Ectodermal cell (in vitro differentiated cells): Measurements from ENCODE around the gene DHRS1.

Experiments used
- H3K27ac ChIP-seq: 2 replicates; pipeline ENCODE4 v1.7.0; 2013; ENCODE audit warnings: mild to moderate bottlenecking, low read depth, low read length; ENCODE audit not compliant: insufficient read depth, poor library complexity, severe bottlenecking
- H3K27me3 ChIP-seq: 2 replicates; pipeline ENCODE4 v1.7.0; 2013; ENCODE audit warnings: mild to moderate bottlenecking, low read length; ENCODE audit not compliant: insufficient read depth, control insufficient read depth, poor library complexity, severe bottlenecking
- H3K36me3 ChIP-seq: one replicate; pipeline ENCODE4 v1.7.0; 2013; ENCODE audit warnings: low read length; ENCODE audit not compliant: control insufficient read depth, insufficient read depth
- H3K4me1 ChIP-seq: one replicate; pipeline ENCODE4 v1.7.0; 2013; ENCODE audit warnings: low read length; ENCODE audit not compliant: control insufficient read depth, insufficient read depth
- H3K4me3 ChIP-seq: 2 replicates; pipeline ENCODE4 v1.7.0; 2013; ENCODE audit warnings: low read depth, low read length, control low read depth; ENCODE audit not compliant: insufficient read depth
- H3K9me3 ChIP-seq: 2 replicates; pipeline ENCODE4 v1.7.0; 2013; ENCODE audit warnings: mild to moderate bottlenecking, low read length, moderate library complexity; ENCODE audit not compliant: control insufficient read depth
- WGBS, 2 experiments: methylation state at CpG; one replicate each; pipeline ENCODE4 v1.1.7; 2013; ENCODE audit warnings: missing lambda C conversion rate in 2 of 2; 5-methylcytosine and 5-hydroxymethylcytosine counted together

DHRS1 gene

GRCh38 chr14:24315243-24315806, 15.7 kb upstream of the DHRS1 start:
- Histone ChIP-seq H3K27ac (no peak overlapping the region), H3K36me3 (no peaks in the 10 kb centered on the region), H3K27me3 (peaks cover 11% of the 10 kb centered on the region), H3K4me3 (no peak overlapping the region), H3K9me3 (no peaks in the 10 kb centered on the region), H3K4me1 (no peaks in the 10 kb centered on the region)
- WGBS, 2 experiments = 90 to 92% methylated on average over 10 of the region's 10 CpGs

- Histone ChIP-seq H3K27ac (no peak overlapping the region), H3K36me3 (no peaks in the 10 kb centered on the region), H3K27me3 (peaks cover 10% of the 10 kb centered on the region), H3K4me3 (no peak overlapping the region), H3K9me3 (no peaks in the 10 kb centered on the region), H3K4me1 (no peaks in the 10 kb centered on the region)
- 90 to 93% methylated on average over 5 of the region's 5 CpGs for WGBS, 2 experiments
Measured at GRCh38 chr14:24314377-24315193, 15.0 kb upstream of the DHRS1 start.

- no peak overlapping the region for H3K4me3 ChIP-seq
- no peak overlapping the region for H3K27ac ChIP-seq
- H3K9me3 ChIP-seq = no peaks in the 10 kb centered on the region
- no peaks in the 10 kb centered on the region for H3K36me3 ChIP-seq
- peaks cover 5% of the 10 kb centered on the region for H3K27me3 ChIP-seq
- H3K4me1 ChIP-seq = no peaks in the 10 kb centered on the region
- 90 to 93% methylated on average over 2 of the region's 2 CpGs for WGBS, 2 experiments
Measured at GRCh38 chr14:24313913-24314312, 14.3 kb upstream of the DHRS1 start.

GRCh38 chr14:24312736-24313507, 13.3 kb upstream of the DHRS1 start:
- no peaks in the 10 kb centered on the region for H3K27me3 ChIP-seq
- 91 to 93% methylated on average over 9 of the region's 9 CpGs for WGBS, 2 experiments
- no peak overlapping the region for H3K27ac ChIP-seq
- H3K4me3 ChIP-seq = no peak overlapping the region
- no peaks in the 10 kb centered on the region for H3K4me1 ChIP-seq
- H3K9me3 ChIP-seq = no peaks in the 10 kb centered on the region
- no peaks in the 10 kb centered on the region for H3K36me3 ChIP-seq

GRCh38 chr14:24311837-24312615, 12.4 kb upstream of the DHRS1 start:
- Histone ChIP-seq H3K9me3 (no peaks in the 10 kb centered on the region), H3K36me3 (no peaks in the 10 kb centered on the region), H3K4me1 (no peaks in the 10 kb centered on the region), H3K4me3 (no peak overlapping the region), H3K27ac (no peak overlapping the region), H3K27me3 (no peaks in the 10 kb centered on the region)
- 93 to 96% methylated on average over 1 of the region's 1 CpG for WGBS, 2 experiments

- H3K27ac ChIP-seq = no peak within 1 kb of the TSS
- no peaks in the 10 kb centered on the region for H3K4me1 ChIP-seq
- no peak within 1 kb of the TSS for H3K4me3 ChIP-seq
- H3K9me3 ChIP-seq = no peaks in the 10 kb centered on the region
- H3K36me3 ChIP-seq = peaks cover 5% of the 10 kb centered on the region
- H3K27me3 ChIP-seq = no peaks in the 10 kb centered on the region
- WGBS, 2 experiments = 96% methylated on average over 99 of the region's 99 CpGs
Measured at GRCh38 chr14:24310646-24311604, 11.3 kb upstream of the DHRS1 start, which contains the start of gene LTB4R. LTB4R (plus strand) TSS chr14:24311502; CDS start chr14:24315652, 4,150 bp downstream.

GRCh38 chr14:24310265-24310645, 10.7 kb upstream of the DHRS1 start:
- Histone ChIP-seq H3K9me3 (no peaks in the 10 kb centered on the region), H3K36me3 (peaks cover 12% of the 10 kb centered on the region), H3K4me1 (no peaks in the 10 kb centered on the region), H3K4me3 (no peak overlapping the region), H3K27ac (no peak overlapping the region), H3K27me3 (no peaks in the 10 kb centered on the region)
- 93 to 95% methylated on average over 5 of the region's 5 CpGs for WGBS, 2 experiments

- no peak within 1 kb of the TSS for H3K27ac ChIP-seq
- no peaks in the 10 kb centered on the region for H3K27me3 ChIP-seq
- H3K9me3 ChIP-seq = no peaks in the 10 kb centered on the region
- 95 to 96% methylated on average over 5 of the region's 5 CpGs for WGBS, 2 experiments
- H3K4me3 ChIP-seq = no peak within 1 kb of the TSS
- peaks cover 15% of the 10 kb centered on the region for H3K36me3 ChIP-seq
- H3K4me1 ChIP-seq = no peaks in the 10 kb centered on the region
Measured at GRCh38 chr14:24309538-24310264, 10.1 kb upstream of the DHRS1 start, which contains the start of gene LTB4R2. LTB4R2 (plus strand) TSS chr14:24310140; CDS start chr14:24310665, 525 bp downstream.
